Neural cell (in vitro differentiated cells): Measurements from ENCODE around the gene VWA1. TPM values are rescaled to one million over a fixed set of nuclear protein-coding genes. Genes with fewer than 3 reads are reported as not detected.

Experiments
- H2AFZ ChIP-seq: fragments of 200-600, 300-800 bp; sonication (generic), shearing (Covaris generic); 2 replicates; pipeline ENCODE4 v1.6.0; 2014; ENCODE audit warnings: low read depth, mild to moderate bottlenecking, antibody characterized with exemption, low read length, moderate library complexity
- H3F3A ChIP-seq: fragments of 200-600 bp; shearing (Covaris generic); 2 replicates; pipeline ENCODE4 v1.6.1; 2016; ENCODE audit warnings: mild to moderate bottlenecking, moderate library complexity, mixed read lengths, antibody characterized with exemption, low read length; ENCODE audit not compliant: insufficient read depth, poor library complexity, severe bottlenecking
- H3K27ac ChIP-seq: fragments of 200-600, 300-800 bp; sonication (generic), shearing (Covaris generic); 2 replicates; pipeline ENCODE4 v1.5.1; 2014; ENCODE audit warnings: mild to moderate bottlenecking, low read length, moderate library complexity
- H3K27me3 ChIP-seq: fragments of 300-800, 200-600 bp; sonication (generic), shearing (Covaris generic); 2 replicates; pipeline ENCODE4 v1.6.0; 2014; ENCODE audit warnings: mild to moderate bottlenecking, low read depth, low read length, moderate library complexity; ENCODE audit not compliant: insufficient read depth
- H3K36me3 ChIP-seq: fragments of 300-800, 200-600 bp; sonication (generic), shearing (Covaris generic); 2 replicates; pipeline ENCODE4 v1.5.1; 2014; ENCODE audit warnings: mild to moderate bottlenecking, antibody characterized with exemption, low read length, moderate library complexity; ENCODE audit not compliant: insufficient read depth
- H3K4me2 ChIP-seq: fragments of 300-800, 200-600 bp; sonication (generic), shearing (Covaris generic); 2 replicates; pipeline ENCODE4 v1.6.0; 2014; ENCODE audit warnings: mild to moderate bottlenecking, low read length
- H3K4me3 ChIP-seq: fragments of 300-800, 200-600 bp; sonication (generic), shearing (Covaris generic); 2 replicates; pipeline ENCODE4 v1.5.1; 2014; ENCODE audit warnings: mild to moderate bottlenecking, low read length, moderate library complexity
- H3K79me2 ChIP-seq: fragments of 200-600 bp; shearing (Covaris generic); replicated peaks from 2 replicates; pipeline ENCODE4 v1.6.0; 2014; ENCODE audit warnings: mild to moderate bottlenecking, low read length, moderate library complexity; ENCODE audit not compliant: insufficient read depth
- H3K9ac ChIP-seq: fragments of 300-800, 200-600 bp; sonication (generic), shearing (Covaris generic); 2 replicates; pipeline ENCODE4 v1.6.1; 2016; ENCODE audit warnings: mild to moderate bottlenecking, low read length, mixed read lengths
- H3K9me2 ChIP-seq: fragments of 200-600 bp; shearing (Covaris generic); 2 replicates; pipeline ENCODE4 v1.6.1; 2016; ENCODE audit warnings: mild to moderate bottlenecking, low read length, mixed read lengths; ENCODE audit not compliant: insufficient read depth
- H3K9me3 ChIP-seq: fragments of 200-600, 300-800 bp; sonication (generic), shearing (Covaris generic); 2 replicates; pipeline ENCODE4 v1.6.1; 2016; ENCODE audit warnings: mild to moderate bottlenecking, mixed run types, low read length, moderate library complexity, mixed read lengths
- H4K20me1 ChIP-seq: fragments of 200-600 bp; shearing (Covaris generic); 2 replicates; pipeline ENCODE4 v1.6.1; 2016; ENCODE audit warnings: mild to moderate bottlenecking, mixed run types; ENCODE audit not compliant: insufficient read depth
- CTCF ChIP-seq: fragments of 450-650 bp; IDR thresholded peaks from 2 replicates; pipeline ENCODE4 v1.5.1; 2014; ENCODE audit warnings: antibody characterized with exemption, mild to moderate bottlenecking, moderate library complexity; ENCODE audit not compliant: poor library complexity, severe bottlenecking
- EP300 ChIP-seq: fragments of 450-650 bp; conservative IDR thresholded peaks from 2 replicates; pipeline ENCODE4 v1.6.1; 2014; ENCODE audit warnings: antibody characterized with exemption, mild to moderate bottlenecking, moderate library complexity; ENCODE audit not compliant: poor library complexity, severe bottlenecking
- EZH2 ChIP-seq: fragments of 200-600, 300-800 bp; shearing (Covaris generic), sonication (generic); IDR thresholded peaks from 2 replicates; pipeline ENCODE4 v1.6.1; 2014; ENCODE audit warnings: antibody characterized with exemption, low read length, borderline replicate concordance, mild to moderate bottlenecking; ENCODE audit not compliant: insufficient read depth, poor library complexity, severe bottlenecking
- MXI1 ChIP-seq: fragments of 450-650 bp; conservative IDR thresholded peaks from 2 replicates; pipeline ENCODE4 v1.6.1; 2014; ENCODE audit warnings: antibody characterized with exemption, mild to moderate bottlenecking; ENCODE audit not compliant: poor library complexity, severe bottlenecking
- POLR2AphosphoS5 ChIP-seq: IDR thresholded peaks from 2 replicates; pipeline ENCODE4 v1.6.1; 2012
- RAD21 ChIP-seq: fragments of 450-650 bp; conservative IDR thresholded peaks from 2 replicates; pipeline ENCODE4 v1.6.1; 2014; ENCODE audit warnings: antibody characterized with exemption, mild to moderate bottlenecking, moderate library complexity
- REST ChIP-seq: IDR thresholded peaks from 2 replicates; pipeline ENCODE4 v1.6.1; 2012; ENCODE audit warnings: borderline replicate concordance
- SMC3 ChIP-seq: fragments of 450-650 bp; conservative IDR thresholded peaks from 2 replicates; pipeline ENCODE4 v1.6.1; 2014; ENCODE audit warnings: antibody characterized with exemption, mild to moderate bottlenecking, moderate library complexity; ENCODE audit not compliant: poor library complexity
- TAF1 ChIP-seq: IDR thresholded peaks from 2 replicates; pipeline ENCODE4 v1.6.1; 2012; ENCODE audit warnings: low read depth
- polyA plus RNA-seq: library from polyadenylated mRNA; depleted of rRNA; stranded (reverse); fragments of >200 nt; gene quantifications from 2 replicates; pipeline ENCODE4 v1.2.3, GENCODE V29; 2014

Gene VWA1
- polyA plus RNA-seq, 1 donor from 2014 or later, result 0.88 TPM

GRCh38 chr1:1432951-1433803 lies 2.3 kb upstream of the VWA1 start:
- Histone ChIP-seq H3K9ac (no peak overlapping the region), H3K9me2 (no peaks in the 10 kb centered on the region)

GRCh38 chr1:1433804-1434130 lies 1.7 kb upstream of the VWA1 start:
- no peak overlapping the region for H2AFZ ChIP-seq
- H3K79me2 ChIP-seq, result no peaks in the 10 kb centered on the region
- H3K4me2 ChIP-seq, result no peak overlapping the region
- no peak overlapping the region for H3K9ac ChIP-seq
- no peaks in the 10 kb centered on the region for H3K36me3 ChIP-seq
- H3K9me3 ChIP-seq, result no peaks in the 10 kb centered on the region
- H3K9me2 ChIP-seq, result no peaks in the 10 kb centered on the region
- H3K4me3 ChIP-seq, result no peak overlapping the region
- no peak overlapping the region for H3K27ac ChIP-seq
- peaks cover 12% of the 10 kb centered on the region for H3K27me3 ChIP-seq
- H4K20me1 ChIP-seq, result no peaks in the 10 kb centered on the region
- H3F3A ChIP-seq, result no peaks in the 10 kb centered on the region
- TF ChIP-seq MXI1 (no peak), EP300 (no peak), TAF1 (no peak), EZH2 (no peak), RAD21 (no peak), SMC3 (no peak), REST (no peak), POLR2AphosphoS5 (no peak)

More at GRCh38 chr1:1432951-1433803, 2.3 kb upstream of the VWA1 start:
- Histone ChIP-seq H2AFZ (no peak overlapping the region), H3K27me3 (peaks cover 12% of the 10 kb centered on the region), H3K79me2 (no peaks in the 10 kb centered on the region), H3K9me3 (no peaks in the 10 kb centered on the region), H3K36me3 (no peaks in the 10 kb centered on the region), H4K20me1 (no peaks in the 10 kb centered on the region), H3K27ac (no peak overlapping the region), H3F3A (no peaks in the 10 kb centered on the region), H3K4me3 (no peak overlapping the region), H3K4me2 (no peak overlapping the region)
- TF ChIP-seq SMC3 (no peak), CTCF (no peak), POLR2AphosphoS5 (no peak), EZH2 (no peak), REST (no peak), MXI1 (no peak), TAF1 (no peak), EP300 (no peak), RAD21 (no peak)
